Daoy (cell line): ENCODE measurements around the gene ARL15. TPM values are rescaled to one million over a fixed set of nuclear protein-coding genes. Genes with fewer than 3 reads are reported as not detected.

ENCODE experiments used
- total RNA-seq: library from RNA; depleted of rRNA; stranded (reverse); fragments of >200 nt; shearing (Covaris generic); gene quantifications from 2 replicates; pipeline ENCODE4 v1.2.3, GENCODE V29; 2014; rRNA removed

Gene ARL15
- total RNA-seq, 1 experiment from 2014 or later, result 5.9 TPM

Other genes starting within 250 kb of the ARL15 start
- 1.3 TPM in 1 of 2 replicates, not detected in the other for gene HSPB3, start 145.1 kb upstream of the ARL15 start, total RNA-seq
- gene SNX18, start 207.2 kb upstream of the ARL15 start, total RNA-seq, result 10.8 and 14.1 TPM in 2 replicates